NOMO-1 treated with DMSO at 0.1 percent for 48 hours (cell line): ENCODE measurements around the gene SCN8A.

ENCODE experiments used
- DNase-seq: peaks from one replicate; lab custom pipeline; 2025; ENCODE audit not compliant: unreplicated experiment; lab: John Stamatoyannopoulos, UW

The SCN8A gene

GRCh38 chr12:51847643-51848325, 256.8 kb downstream of the SCN8A start:
- no peak for DNase-seq

GRCh38 chr12:51848326-51848727, 257.3 kb downstream of the SCN8A start, which contains the start of gene FIGNL2:
TSS of gene FIGNL2 (minus strand) at chr12:51848718. CDS start at chr12:51822413, 26,305 bp downstream.
- DNase-seq: no peak

- peak; percentile 29 for DNase-seq
Measured at GRCh38 chr12:51848841-51849735, 258.1 kb downstream of the SCN8A start.

- DNase-seq: no peak
Measured at GRCh38 chr12:51850081-51850964, 259.3 kb downstream of the SCN8A start.

GRCh38 chr12:51850965-51851299, 259.9 kb downstream of the SCN8A start:
- no peak for DNase-seq

GRCh38 chr12:51851413-51852124, 260.5 kb downstream of the SCN8A start:
- DNase-seq: peak; percentile 27

GRCh38 chr12:51852404-51853137, 261.5 kb downstream of the SCN8A start:
- no peak for DNase-seq

GRCh38 chr12:51855586-51856428, 264.8 kb downstream of the SCN8A start:
- DNase-seq: no peak

- no peak for DNase-seq
Measured at GRCh38 chr12:51860986-51861385, 270.0 kb downstream of the SCN8A start.
